SKM-1 treated with dmso at 0.1 percent for 144 hours (cell line): ENCODE results near the gene GALNS.
"Not testable (repeated sequence)": the region's sequence is repeated elsewhere in the genome, so short reads cannot be mapped to it uniquely, and the experiment has no call there.

ENCODE experiments used
- DNase-seq: peaks from one replicate; lab custom pipeline; 2025; ENCODE audit not compliant: unreplicated experiment; lab: John Stamatoyannopoulos, UW

GALNS gene, protein sequence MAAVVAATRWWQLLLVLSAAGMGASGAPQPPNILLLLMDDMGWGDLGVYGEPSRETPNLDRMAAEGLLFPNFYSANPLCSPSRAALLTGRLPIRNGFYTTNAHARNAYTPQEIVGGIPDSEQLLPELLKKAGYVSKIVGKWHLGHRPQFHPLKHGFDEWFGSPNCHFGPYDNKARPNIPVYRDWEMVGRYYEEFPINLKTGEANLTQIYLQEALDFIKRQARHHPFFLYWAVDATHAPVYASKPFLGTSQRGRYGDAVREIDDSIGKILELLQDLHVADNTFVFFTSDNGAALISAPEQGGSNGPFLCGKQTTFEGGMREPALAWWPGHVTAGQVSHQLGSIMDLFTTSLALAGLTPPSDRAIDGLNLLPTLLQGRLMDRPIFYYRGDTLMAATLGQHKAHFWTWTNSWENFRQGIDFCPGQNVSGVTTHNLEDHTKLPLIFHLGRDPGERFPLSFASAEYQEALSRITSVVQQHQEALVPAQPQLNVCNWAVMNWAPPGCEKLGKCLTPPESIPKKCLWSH

DNA sequence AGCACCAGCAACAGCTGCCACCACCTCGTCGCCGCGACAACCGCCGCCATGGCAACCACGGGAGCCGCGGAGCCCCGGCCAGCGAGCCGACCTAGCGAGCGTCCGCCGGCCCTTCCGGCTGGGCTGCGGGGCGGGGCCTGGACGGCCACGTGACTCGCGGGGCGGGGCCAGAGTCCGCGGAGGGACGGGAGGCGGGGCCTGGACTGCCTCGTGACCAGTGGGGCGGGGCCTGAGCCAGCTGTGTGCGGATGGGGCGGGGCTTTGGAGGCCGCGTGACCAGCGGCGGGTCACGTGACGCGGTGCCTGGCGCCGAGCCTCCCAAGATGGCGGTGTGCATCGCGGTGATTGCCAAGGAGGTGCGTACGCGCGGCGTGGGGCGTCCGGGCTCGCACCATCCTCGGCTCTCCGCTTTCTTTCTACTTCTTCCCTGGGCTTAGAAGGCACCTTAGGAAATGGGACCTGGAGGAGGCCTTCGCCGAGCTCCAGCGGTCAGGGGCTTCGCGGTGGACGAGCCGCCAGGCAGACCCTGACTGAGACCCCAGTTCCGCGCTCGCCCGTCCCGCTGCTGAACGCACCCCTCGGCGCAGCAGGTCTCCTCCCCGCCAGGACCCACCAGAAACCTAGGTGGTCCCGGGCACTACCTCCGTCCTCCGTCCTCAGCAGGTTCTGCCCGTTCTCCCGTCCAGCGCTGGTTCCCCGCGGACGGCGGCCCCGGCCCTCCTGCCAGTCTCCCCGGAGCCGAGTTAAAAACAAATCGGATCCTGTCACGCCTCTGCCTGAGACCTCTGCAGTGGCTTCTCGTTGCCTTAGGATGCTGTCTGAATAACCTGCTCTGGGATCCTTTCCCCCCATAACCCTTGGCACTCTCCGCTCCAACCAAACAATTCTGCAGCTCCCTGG, at the start of gene GALNS, which contains the start of gene TRAPPC2L:
TSS of gene GALNS (minus strand) at position 120 of the 900 bp plus-strand sequence. CDS start at position 50, 70 bp downstream.
TSS of gene TRAPPC2L (plus strand) at position 300 of the 900 bp plus-strand sequence. CDS start at position 324, 24 bp downstream.
- DNase-seq: peak; percentile 92

DNA sequence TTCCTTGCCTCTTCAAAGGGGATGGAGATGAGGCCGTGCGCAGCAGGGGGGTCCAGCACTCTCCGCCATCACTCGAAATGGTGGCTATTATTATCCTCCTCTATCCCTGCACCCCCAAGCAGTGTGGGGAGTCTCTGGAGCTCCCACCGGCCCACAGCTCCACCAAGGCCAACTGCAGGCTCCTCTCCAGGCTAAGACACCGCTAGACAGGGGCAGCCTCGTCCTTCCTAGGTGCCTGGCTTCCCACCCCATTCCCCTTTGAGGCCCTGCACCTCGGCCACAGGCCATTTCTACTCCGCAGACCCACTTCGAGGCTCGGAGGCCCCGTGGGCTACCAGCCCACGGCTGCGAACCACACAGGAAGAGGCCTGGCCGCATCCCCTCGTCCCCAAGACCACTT, 49.3 kb upstream of the GALNS start:
- DNase-seq: no peak

DNA sequence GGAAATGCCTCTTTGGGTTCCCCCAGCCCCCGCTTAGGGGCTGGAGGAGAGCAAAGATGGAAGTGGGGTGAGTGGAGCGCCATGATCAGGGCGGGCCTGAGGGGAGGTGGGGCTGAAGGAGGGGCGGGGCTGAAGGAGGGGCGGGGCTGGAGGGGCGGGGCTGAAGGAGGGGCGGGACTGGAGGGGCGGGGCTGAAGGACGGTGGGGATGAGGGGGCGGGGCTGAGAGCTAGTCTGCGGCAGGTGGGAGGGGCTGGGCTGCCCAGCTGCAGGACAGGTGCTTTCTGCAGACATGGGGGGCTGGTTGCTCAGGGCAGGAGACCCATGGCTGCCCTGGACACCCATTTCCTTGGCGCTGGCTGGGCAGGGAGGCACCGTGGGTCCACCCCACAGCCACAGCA, 48.8 kb upstream of the GALNS start:
- no peak for DNase-seq

DNA sequence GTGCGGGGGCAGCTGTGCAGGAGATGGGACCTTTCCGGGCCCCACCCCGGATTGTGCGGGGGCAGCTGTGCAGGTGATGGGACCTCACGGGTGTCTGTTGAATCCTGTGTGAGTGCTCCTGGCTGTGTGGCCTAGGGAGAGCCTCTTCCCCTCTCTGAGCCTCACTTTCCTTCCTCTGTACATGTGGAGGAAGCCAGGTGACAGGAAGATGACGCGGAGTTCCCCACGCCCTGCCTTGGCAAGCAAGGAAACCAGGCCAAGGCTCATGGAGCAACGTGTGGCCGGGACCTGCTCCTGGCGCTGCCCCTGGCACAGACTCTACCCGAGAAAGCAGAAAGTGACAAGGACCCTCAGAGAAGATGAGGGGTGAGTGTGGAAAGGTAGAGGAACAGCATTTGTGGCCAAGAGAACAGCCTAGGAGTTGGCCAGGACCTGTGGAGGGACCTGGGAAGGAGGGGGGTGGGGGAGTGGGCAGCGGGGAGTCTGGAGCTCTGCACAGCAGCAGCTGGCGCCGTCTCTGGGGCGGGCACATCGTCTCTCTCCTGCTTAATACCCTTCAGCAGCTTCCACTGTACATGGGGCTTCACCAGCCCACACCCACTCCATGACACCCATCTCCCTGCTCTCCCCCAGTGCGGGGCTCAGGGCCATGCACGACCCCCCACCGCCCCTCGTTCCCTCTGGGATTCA, 48.1 kb upstream of the GALNS start:
- DNase-seq: no peak

DNA sequence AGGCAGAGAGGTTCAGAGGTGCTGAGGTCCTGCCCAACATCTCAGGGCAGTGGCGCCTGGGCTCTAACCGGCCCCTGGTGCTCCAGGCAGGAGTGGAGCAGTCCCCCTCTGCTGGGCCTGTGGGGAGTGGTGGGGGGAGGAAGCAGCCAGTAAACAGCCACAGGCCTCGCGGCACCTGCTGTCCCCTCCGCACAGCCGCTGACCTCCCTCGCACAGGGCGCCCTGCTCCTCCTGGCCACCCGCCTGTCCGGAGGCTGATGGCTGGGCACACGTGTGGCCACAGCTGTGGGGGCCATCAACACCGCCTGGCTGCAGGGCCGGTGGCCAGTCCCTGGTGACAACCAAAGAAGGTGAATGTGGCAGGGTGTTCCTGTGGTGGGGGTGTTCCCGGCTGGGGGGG, 46.5 kb upstream of the GALNS start:
- no peak for DNase-seq

DNA sequence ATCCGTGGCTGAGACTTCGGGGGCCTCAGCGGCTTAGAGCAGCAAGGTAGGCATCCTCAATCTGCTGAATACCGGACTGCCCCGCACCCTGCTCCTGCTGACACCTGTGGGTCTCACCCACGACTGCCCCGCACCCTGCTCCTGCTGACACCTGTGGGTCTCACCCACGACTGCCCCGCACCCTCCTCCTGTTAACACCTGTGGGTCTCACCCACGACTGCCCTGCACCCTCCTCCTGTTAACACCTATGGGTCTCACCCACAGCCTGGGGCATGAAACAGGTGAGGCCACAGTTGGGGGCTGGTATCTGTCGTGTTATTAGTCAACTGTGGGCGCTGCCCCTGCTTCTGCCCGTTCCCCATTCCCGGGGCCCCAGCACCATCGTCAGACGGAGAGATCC, 46.0 kb upstream of the GALNS start:
- DNase-seq: no peak

DNA sequence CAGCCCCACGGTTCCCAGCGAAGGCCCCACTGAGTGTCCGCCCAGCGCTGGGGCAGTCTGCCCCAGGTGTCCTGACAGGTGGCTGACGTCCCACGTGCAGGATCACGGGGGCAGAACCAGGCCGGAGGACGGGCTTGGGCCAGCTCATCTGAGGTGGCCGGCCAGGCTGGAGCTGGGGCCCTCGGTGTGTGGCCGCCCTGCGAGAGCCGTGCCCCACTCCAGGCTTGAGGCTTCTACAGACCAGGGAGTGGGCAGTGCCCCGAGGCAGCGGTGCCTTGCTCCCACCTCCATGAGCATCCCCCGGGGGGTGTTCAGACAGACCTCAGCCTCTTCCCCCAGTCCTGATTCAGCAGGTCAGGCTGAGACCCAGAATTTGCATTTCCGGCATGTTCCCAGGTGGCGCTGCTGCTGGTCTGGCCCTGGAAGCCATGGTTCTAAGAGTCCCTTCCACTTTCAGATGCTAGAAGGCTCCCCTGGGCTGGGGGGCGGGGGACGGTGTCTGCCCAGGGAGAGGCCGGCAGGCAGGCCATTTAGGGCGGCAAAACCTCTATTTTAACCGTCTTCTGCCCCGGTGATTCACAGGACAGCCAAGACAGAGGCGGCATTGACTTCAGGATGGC, 45.1 kb upstream of the GALNS start:
- DNase-seq: no peak

DNA sequence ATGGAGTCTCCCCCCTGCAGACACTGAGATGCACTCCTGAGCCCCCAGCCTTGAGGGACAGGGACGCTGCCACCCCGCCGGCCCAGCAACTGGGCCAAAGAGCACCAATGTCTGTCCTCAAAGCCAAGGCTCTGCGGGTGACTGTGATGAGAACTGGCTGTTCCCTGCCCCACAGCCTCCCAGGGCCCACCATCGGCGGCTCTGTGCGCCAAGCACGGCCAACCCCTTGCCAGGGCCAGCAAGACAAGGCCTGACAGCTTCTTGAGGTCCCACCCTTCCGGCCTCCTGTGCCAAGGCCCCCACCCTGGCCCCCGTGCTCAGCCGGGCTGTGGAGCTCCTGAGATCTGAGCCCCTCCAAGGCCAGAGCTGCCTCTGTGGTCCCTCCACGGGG, 43.9 kb upstream of the GALNS start:
- DNase-seq: no peak

DNA sequence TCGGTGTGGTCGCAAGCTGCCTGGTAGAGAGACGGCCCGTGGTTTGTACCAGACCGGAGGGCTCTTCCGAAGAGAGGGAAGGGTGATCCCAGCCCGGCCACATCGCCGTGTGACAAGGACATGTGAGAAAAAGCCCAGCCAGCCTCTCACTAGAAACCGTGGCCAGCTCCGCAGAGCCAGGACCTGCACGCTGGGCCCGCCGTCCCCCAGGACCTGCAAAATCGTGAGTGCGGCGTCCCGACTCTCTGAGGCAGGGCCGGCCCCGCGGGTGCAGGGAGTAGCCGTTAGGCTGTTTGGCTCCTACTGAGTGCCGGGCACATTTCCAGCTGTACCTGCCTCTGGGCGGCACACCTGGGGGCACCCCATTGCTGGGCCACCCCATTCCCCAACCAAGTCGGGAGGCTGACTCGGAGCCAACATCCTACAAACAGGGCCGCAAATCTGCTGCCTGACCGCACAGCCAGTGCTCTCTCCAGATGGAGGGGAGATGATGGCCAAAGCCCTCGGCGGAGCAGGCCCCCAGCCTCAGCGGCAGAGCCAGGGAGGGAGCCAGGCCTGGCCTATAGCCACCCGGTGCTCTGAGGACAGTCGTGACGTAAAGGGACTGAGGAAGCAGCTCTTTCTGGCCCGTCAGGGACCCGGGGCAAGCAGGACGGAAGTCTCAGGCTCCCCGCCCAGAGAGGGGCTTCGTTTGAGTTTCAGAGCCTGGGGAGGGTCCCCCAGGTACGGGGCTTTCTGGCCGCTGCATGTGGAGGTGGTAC, 43.3 kb upstream of the GALNS start:
- DNase-seq: no peak

DNA sequence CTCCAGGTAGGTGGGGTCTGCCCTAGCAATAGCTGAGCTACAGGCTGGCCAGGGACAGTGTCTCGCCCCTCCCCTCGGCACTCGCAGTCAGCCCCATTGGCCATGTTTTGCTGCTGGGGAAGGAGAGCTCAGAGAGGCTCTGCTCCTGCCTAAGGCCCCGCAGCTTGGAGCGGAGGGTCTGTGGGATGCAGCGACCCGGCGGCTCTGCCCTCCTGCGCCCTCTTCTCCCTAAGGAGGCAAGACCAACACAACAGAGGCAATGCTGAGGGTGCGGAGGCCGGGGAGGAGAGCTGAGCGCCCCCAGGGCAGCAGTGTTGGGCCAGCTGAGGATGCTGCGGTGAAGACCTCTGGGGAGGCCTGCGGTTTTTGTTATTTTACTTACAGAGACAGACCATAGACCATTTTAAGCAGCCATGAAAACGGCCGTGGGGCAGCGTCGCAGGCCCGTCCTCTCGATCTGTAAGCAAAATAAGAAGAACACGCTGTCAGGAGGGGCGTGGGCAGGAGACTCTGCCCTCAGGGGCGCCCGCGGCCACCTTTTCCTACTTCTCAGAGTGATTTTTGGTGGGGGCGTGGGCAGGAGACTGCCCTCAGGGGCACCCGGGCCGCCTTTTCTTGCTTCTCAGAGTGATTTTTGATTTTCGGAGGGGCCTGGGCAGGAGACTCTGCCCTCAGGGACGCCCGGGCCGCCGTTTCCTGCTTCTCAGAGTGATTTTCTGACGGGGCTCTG, 41.1 kb upstream of the GALNS start:
- no peak for DNase-seq

DNA sequence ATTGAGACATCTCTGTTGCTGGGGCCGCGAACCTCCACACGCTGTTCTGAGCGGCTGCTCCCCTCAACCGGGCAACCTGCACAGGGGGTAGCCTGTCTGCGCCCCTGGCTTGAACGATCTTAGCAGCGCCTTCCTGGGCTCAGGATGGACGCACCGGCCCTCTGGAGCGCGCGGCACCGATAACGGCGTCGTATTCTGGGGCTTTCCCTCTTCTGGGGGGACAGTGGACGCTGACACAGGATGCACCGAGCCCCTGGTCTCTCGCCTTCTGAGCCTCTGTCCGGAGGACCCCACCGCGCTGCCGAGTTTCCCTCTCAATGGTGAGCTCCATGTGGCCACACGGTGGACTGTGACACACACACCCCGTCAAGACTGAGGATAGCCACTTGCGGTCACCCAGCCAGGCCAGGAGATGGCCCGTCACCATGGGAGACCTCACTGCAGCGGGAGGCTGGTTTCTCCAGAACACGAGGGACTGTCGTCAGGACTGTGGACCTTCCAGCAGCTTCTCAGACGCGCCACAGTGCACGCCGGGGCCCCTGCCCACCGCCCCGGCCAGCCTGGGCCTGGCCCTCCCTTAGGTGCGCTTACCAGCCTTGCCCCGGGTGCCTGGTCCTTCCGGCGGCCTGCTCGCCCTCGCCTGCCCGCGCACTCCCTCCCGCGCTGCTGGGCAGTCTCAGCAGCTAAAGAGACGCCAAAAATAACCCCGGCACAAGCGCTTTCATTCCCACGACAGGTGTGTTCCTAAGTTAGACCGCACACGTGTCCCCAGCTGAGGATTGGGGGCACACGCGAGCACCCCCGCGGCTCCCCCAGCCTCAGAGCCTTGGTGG, 39.7 kb upstream of the GALNS start:
- no peak for DNase-seq

DNA sequence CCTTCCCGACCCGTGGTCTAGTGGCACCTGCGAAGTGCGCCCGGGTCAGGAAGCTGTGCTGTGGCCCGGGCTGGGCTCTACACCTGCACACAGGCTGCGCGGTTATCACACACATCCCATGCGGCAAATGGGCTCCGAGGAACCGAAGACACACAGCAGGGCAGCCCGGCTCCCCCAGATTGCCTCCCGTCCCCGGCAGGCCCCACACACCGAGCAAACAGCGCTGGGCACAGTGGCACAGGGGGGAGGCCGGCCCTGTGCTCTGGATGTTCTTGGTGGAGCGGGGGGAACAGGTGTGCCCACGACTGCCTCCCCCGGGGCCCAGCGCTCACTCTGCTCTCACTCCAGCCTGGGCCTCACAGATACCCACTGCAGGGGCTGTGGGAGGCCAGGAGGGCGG, 38.6 kb upstream of the GALNS start:
- no peak for DNase-seq

DNA sequence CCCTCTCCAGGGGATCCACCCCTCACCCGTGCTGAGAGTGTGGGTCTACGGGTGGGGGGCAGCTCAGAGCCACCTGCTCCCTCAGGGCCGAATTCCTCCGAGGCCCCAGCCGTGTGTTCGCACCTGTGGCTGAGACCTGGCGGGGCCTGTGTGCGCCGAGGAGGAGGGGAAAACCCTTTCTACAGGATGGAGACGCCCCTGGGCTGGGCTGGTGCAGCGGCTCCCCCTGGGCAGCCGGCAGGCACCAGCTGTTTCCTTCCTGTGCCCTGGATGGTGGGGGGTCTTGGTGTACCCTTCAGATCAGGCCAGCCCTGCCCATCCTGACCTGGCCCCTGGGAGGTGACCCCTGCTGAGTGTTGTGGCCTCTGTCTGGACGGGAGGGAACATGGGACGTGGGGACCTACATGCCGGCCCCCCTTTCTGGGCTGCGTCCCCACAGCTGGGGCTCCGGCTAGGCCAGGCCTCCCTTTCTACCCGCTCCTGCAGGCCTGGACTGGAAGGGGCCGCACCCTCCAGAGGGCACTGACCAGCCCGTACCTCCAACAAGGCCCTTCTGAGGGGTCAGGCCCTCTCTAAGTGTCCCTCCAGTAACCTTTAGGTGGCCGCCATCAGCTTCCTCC, 38.0 kb upstream of the GALNS start:
- no peak for DNase-seq

DNA sequence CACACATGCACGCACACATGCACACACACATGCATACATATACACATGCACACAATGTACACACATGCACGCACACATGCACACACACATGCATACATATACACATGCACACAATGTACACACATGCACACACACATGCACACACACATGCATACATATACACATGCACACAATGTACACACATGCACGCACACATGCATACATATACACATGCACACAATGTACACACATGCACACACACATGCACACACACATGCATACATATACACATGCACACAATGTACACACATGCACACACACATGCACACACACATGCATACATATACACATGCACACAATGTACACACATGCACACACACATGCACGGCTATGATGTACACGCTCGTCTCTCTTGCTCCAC, 37.5 kb upstream of the GALNS start:
- not testable (repeated sequence) for DNase-seq

DNA sequence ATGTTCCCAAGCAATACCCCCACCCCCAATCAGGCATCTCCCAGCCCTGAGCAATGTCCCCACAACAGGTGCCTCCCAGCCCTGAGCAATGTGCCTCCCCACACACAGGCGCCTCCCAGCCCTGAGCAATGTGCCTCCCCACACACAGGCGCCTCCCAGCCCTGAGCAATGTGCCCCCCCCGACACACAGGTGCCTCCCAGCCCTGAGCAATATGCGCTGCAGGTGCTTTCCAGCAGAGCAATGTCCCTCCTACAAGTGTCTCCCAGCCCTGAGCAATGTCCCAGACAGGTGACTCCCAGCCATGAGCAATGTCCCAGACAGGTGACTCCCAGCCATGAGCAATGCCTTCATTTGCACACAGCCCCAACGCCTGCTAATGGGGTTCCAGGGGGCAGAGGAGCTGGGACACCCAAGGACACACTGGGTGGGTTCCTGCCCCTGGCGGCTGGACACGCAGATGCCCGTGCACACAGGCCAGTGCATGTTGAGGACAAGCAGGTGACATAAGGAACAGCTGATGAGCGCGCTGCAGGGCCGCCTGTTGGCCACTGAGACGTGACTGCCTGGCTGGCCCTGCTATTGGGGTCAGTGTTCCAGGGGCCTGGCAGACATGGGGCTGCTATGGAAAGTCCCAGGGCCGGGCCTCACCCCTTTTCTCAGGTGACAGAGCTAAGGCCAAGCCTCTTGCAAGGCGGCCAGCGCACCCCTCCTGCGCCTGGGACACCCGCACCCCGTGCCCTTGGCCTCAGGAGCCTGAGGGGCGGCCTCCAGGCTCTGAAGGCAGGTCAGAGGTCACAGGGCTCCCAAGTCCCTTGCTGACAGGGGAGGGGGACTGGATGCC, 36.6 kb upstream of the GALNS start:
- no peak for DNase-seq

DNA sequence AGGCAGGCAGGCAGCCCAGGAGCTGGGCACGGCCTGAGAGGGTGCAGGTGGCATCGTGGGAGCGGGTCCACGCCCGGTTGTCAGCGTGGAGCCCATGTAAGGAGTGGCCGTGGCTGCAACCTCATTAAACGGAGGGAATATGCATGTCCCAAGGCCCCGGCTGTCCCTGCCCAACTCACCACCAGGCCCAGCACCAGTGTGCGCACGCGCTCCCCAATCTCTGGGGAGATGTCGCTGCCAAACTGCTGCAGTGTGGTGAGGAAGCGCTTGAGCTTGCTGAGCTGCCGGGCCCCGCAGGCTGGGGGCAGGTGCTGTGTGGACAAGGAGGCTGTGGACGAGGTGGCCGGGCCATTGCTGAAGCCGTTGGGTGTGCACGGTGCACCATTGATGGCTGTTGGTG, 35.3 kb upstream of the GALNS start:
- no peak for DNase-seq

DNA sequence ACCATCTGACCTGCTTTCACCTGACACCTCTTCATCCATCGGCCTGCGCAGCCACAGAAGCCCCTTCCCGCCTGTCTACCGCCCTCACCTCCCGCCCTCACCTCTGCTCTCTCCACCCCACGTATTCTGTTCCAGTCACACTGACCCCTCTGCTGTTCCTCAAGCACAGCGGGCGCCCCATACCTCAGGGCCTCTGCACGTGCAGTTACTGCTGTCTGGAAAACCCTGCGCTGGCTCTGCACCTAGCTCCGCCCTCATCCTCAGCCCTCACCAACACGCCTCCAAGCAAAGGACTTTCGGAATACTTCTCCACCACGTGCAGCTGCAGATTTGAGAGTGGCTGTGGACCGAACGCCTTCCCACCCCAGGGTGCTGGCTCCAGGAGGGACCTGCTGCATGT, 34.3 kb upstream of the GALNS start:
- DNase-seq: no peak
